Loucy (cell line): Measurements from ENCODE around the gene PATL2.

Source experiments
- H2AFZ ChIP-seq: fragments of 200-600 bp; sonication (generic); 2 replicates; pipeline ENCODE4 v1.6.0; 2016; ENCODE audit warnings: antibody characterized with exemption, mild to moderate bottlenecking, low read length, moderate library complexity
- H3F3A ChIP-seq: fragments of 200-600 bp; 2 replicates; pipeline ENCODE4 v1.6.0; 2016; ENCODE audit warnings: antibody characterized with exemption, low read depth, mild to moderate bottlenecking
- H3K27me3 ChIP-seq: fragments of 200-600 bp; sonication (generic); 2 replicates; pipeline ENCODE4 v1.6.1; 2014; ENCODE audit warnings: low read length, mild to moderate bottlenecking; ENCODE audit not compliant: insufficient read depth, poor library complexity, severe bottlenecking
- H3K36me3 ChIP-seq: fragments of 200-600 bp; sonication (generic); 2 replicates; pipeline ENCODE4 v1.6.1; 2016; ENCODE audit warnings: low read length; ENCODE audit not compliant: insufficient read depth
- H3K4me1 ChIP-seq: fragments of 200-600 bp; sonication (generic); 2 replicates; pipeline ENCODE4 v1.5.1; 2014; ENCODE audit warnings: low read length, mild to moderate bottlenecking; ENCODE audit not compliant: insufficient read depth, poor library complexity, severe bottlenecking
- H3K4me2 ChIP-seq: fragments of 200-600 bp; sonication (generic); 2 replicates; pipeline ENCODE4 v1.6.0; 2014; ENCODE audit warnings: antibody characterized with exemption, low read length, low read depth, mild to moderate bottlenecking; ENCODE audit not compliant: poor library complexity, severe bottlenecking
- H3K4me3 ChIP-seq: fragments of 200-600 bp; sonication (generic); 2 replicates; pipeline ENCODE4 v1.5.1; 2014; ENCODE audit warnings: low read length, mild to moderate bottlenecking, mixed read lengths; ENCODE audit not compliant: poor library complexity, severe bottlenecking
- H3K79me2 ChIP-seq: fragments of 200-600 bp; sonication (generic); 2 replicates; pipeline ENCODE4 v1.6.1; 2014; ENCODE audit warnings: low read length; ENCODE audit not compliant: insufficient read depth
- H3K9ac ChIP-seq: fragments of 200-600 bp; sonication (generic); 2 replicates; pipeline ENCODE4 v1.6.0; 2014; ENCODE audit warnings: mild to moderate bottlenecking, low read depth, low read length, moderate library complexity; ENCODE audit not compliant: poor library complexity, severe bottlenecking
- H3K9me2 ChIP-seq: fragments of 200-600 bp; sonication (generic); replicated peaks from 2 replicates; pipeline ENCODE4 v1.6.1; 2016; ENCODE audit warnings: low read depth, low read length, mixed read lengths
- H3K9me3 ChIP-seq: fragments of 200-600 bp; sonication (generic); 2 replicates; pipeline ENCODE4 v1.6.1; 2014; ENCODE audit warnings: mild to moderate bottlenecking, antibody characterized with exemption, low read length, low read depth; ENCODE audit not compliant: insufficient read depth
- H4K20me1 ChIP-seq: fragments of 200-600 bp; sonication (generic); 2 replicates; pipeline ENCODE4 v1.6.0; 2014; ENCODE audit warnings: antibody characterized with exemption, low read length, mild to moderate bottlenecking; ENCODE audit not compliant: insufficient read depth, poor library complexity, severe bottlenecking
- EZH2phosphoT487 ChIP-seq: fragments of 200-600 bp; IDR thresholded peaks from 2 replicates; pipeline ENCODE4 v1.6.1; 2018; ENCODE audit warnings: antibody characterized with exemption, mild to moderate bottlenecking, moderate library complexity, borderline replicate concordance
- TF ChIP-seq, protein P1 (sequence below): fragments of 200-600 bp; sonication (generic); conservative IDR thresholded peaks from 2 replicates; pipeline ENCODE4 v1.5.1; 2014; ENCODE audit warnings: mild to moderate bottlenecking, antibody characterized with exemption, low read length

Gene PATL2

DNA sequence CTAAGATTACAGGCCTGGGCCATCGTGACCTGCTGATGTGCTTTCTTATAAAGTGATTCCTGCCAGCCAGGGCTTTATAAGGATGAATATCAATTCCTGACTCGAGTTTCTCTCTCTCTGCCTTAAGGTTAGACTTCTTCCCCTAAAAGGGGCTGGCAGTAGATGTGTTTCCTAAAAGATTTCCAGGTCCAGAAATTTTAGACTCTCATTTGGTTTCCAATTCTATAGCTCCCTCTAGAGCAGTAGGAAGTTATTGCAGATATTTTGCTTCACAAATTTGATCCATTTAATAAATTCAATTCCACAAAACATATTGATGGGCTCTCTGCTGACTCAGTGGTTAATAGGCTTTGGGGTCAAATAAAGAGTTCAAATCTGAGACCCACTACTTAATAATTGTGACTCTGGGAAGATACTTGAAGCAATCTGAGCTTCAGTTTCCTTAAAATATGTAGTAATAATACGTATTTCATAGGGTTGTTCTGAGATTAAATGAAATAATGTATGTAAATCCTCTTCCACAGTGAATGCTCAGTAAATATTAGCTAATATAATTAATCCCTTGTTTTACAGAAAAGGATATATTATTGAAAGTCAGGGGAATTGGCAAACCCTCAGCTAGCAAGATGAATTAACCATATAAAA lies 27.3 kb upstream of the PATL2 start:
- no peaks in the 10 kb centered on the region for H3K9me2 ChIP-seq

DNA sequence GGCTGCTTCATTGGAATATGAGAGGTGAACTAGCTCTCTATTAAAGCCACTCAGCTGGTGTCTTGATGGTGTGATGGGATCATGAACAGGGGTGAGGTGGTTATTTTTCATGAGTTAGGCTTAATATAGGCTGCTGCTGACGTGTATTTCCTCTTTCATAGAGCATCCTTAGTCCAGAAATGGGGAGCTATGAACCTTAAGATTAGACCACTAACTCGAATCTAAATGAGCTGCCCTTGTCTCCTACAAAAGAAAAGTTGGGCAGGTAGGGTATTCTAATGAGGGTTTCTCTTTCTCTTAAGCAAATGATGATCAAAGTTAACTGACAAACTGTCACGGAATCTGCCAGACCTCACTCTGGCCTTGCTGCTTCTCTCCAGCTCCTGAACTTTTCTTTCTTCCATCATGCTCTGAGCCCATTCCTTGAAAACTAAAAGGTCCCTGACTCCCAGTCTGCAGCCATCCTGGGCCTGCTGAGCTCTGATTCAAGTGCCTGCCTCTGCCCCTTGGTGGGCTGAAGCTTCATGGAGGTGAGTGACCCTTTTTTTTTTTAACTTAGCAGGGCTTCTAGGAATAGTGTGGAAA lies 25.1 kb upstream of the PATL2 start, which contains the start of gene TRIM69:
Gene TRIM69 (plus strand): TSS at position 348 of the 585 bp plus-strand sequence. CDS start 177 bp downstream, at position 525.
- Histone ChIP-seq H3K9me3 (no peaks in the 10 kb centered on the region), H3K4me3 (no peak within 1 kb of the TSS), H3K36me3 (no peaks in the 10 kb centered on the region), H3K9me2 (no peaks in the 10 kb centered on the region), H2AFZ (peak within 1 kb of the TSS; percentile 47; the same call in 1 of the 2 replicates), H3K4me2 (no peak within 1 kb of the TSS), H3K27me3 (no peaks in the 10 kb centered on the region), H3K4me1 (peaks cover 8% of the 10 kb centered on the region), H4K20me1 (no peaks in the 10 kb centered on the region), H3F3A (no peaks in the 10 kb centered on the region), H3K9ac (peak within 1 kb of the TSS; percentile 27), H3K79me2 (no peaks in the 10 kb centered on the region; the same call in 1 of the 2 replicates)
- no peak for TF ChIP-seq EZH2phosphoT487
- TF ChIP-seq, protein P1, sequence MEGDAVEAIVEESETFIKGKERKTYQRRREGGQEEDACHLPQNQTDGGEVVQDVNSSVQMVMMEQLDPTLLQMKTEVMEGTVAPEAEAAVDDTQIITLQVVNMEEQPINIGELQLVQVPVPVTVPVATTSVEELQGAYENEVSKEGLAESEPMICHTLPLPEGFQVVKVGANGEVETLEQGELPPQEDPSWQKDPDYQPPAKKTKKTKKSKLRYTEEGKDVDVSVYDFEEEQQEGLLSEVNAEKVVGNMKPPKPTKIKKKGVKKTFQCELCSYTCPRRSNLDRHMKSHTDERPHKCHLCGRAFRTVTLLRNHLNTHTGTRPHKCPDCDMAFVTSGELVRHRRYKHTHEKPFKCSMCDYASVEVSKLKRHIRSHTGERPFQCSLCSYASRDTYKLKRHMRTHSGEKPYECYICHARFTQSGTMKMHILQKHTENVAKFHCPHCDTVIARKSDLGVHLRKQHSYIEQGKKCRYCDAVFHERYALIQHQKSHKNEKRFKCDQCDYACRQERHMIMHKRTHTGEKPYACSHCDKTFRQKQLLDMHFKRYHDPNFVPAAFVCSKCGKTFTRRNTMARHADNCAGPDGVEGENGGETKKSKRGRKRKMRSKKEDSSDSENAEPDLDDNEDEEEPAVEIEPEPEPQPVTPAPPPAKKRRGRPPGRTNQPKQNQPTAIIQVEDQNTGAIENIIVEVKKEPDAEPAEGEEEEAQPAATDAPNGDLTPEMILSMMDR = no peak

More for the DNA sequence above, 27.3 kb upstream of the PATL2 start:
- Histone ChIP-seq H2AFZ (no peak overlapping the region), H3F3A (no peaks in the 10 kb centered on the region), H3K9me3 (no peaks in the 10 kb centered on the region), H3K9ac (no peak overlapping the region), H3K36me3 (no peaks in the 10 kb centered on the region), H3K4me1 (no peaks in the 10 kb centered on the region), H3K4me3 (no peak overlapping the region), H3K27me3 (no peaks in the 10 kb centered on the region), H3K4me2 (no peak overlapping the region), H4K20me1 (no peaks in the 10 kb centered on the region), H3K79me2 (no peaks in the 10 kb centered on the region)
- TF ChIP-seq, protein P1 = peak; percentile 93
- no peak for TF ChIP-seq EZH2phosphoT487

DNA sequence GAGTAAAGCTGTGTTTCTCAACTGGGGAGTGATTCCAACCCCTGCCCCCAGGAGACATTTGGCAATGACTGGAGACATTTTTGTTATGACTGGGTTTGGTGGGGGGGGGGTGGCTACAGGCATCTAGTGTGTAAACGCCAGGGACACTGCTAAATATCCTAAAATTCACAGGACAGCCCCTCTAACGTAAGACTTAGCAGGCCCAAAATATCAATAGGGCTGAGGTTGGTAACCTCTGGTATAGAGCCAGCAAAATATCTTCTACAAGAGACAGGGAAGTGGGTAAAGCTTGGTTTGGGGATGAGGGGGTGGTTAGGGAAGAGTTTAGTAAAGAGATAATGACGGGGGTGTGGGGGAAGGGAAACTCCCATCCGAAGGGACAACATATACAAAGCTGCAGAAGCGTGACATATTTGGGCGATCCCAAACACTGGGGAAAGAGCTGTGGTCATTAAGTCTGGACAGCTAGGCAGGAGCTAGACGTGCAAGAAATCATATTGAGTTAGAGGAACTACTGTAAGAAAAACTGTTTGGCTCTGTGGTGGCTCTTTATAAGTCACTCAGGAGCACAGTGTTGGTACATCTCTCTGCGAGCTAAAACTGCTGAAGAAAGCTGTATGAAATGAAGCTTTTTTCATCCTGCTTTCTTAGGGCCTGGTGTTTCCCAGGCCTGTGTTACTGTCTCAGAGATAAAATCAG lies 24.5 kb upstream of the PATL2 start:
- Histone ChIP-seq H3K9me2 (no peaks in the 10 kb centered on the region), H3K9me3 (no peaks in the 10 kb centered on the region), H2AFZ (0 out of 2 replicates have a peak overlapping the region, but pooled peaks have one; percentile 29), H3K36me3 (no peaks in the 10 kb centered on the region), H4K20me1 (no peaks in the 10 kb centered on the region), H3K27me3 (no peaks in the 10 kb centered on the region), H3K4me2 (no peak overlapping the region), H3K4me3 (no peak overlapping the region), H3F3A (no peaks in the 10 kb centered on the region), H3K79me2 (peaks cover 1% of the 10 kb centered on the region; the same call in 1 of the 2 replicates), H3K4me1 (peaks cover 8% of the 10 kb centered on the region), H3K9ac (peak overlapping the region; percentile 27)
- no peak for TF ChIP-seq EZH2phosphoT487
- TF ChIP-seq, protein P1 = no peak
